ENCODE data around the gene DEFB132. TPM values are rescaled to one million over a fixed set of nuclear protein-coding genes. Genes with fewer than 3 reads are reported as not detected.
A peak's percentile ranks its signal among the peaks of the same experiment; 100 is the strongest.

Gene DEFB132
- total and polyA plus RNA-seq, 9 of the 15 experiments (the other 6 are each of a cell fraction or from before 2014, with no cell fraction given), result not detected

- TF ChIP-seq ZNF76 (CRISPR knock-in tag; IDR thresholded peaks at IDR 0.05; ENCODE audit: borderline replicate concordance) (no peak), ZNF699 (CRISPR knock-in tag; IDR thresholded peaks at IDR 0.05; ENCODE audit: insufficient replicate concordance) (no peak), FOXJ3 (CRISPR knock-in tag; IDR thresholded peaks at IDR 0.05) (no peak), XRCC5 (IDR thresholded peaks at IDR 0.05; ENCODE audit: low read depth, low read length) (no peak), SRSF3 (IDR thresholded peaks at IDR 0.05; ENCODE audit: insufficient read depth, low read length) (no peak), GTF2F1 (IDR thresholded peaks at IDR 0.05; ENCODE audit: low read depth, low read length) (no peak), PRPF4 (IDR thresholded peaks at IDR 0.05; ENCODE audit: insufficient read depth, low read depth, low read length, poor library complexity, severe bottlenecking) (no peak), MBD1 (CRISPR knock-in tag; IDR thresholded peaks at IDR 0.05) (no peak), SAP30 (IDR thresholded peaks at IDR 0.05; ENCODE audit: borderline replicate concordance, insufficient read depth, low read depth, low read length, poor library complexity, severe bottlenecking) (peak; percentile 70), CHAMP1 (IDR thresholded peaks at IDR 0.05) (no peak), ZFP36 (IDR thresholded peaks at IDR 0.05; ENCODE audit: low read depth, low read length, partially characterized antibody) (no peak), USF1 (CRISPR knock-in tag; IDR thresholded peaks at IDR 0.05) (no peak), CREM (IDR thresholded peaks at IDR 0.05; ENCODE audit: low read depth) (peak; percentile 50; the same call in 1 of the 2 replicates), RAD51 (IDR thresholded peaks at IDR 0.05; ENCODE audit: borderline replicate concordance, low read depth) (no peak), LCOR (CRISPR knock-in tag; IDR thresholded peaks at IDR 0.05) (peak; percentile 78), NFXL1 (CRISPR knock-in tag; IDR thresholded peaks at IDR 0.05) (no peak), CBX2 (IDR thresholded peaks at IDR 0.05; ENCODE audit: insufficient read depth, low read length, poor library complexity, severe bottlenecking) (no peak), SMC3 (conservative IDR thresholded peaks at IDR 0.05; ENCODE audit: insufficient read depth, low read depth, low read length) (no peak), KAT7 (CRISPR knock-in tag; IDR thresholded peaks at IDR 0.05; ENCODE audit: borderline replicate concordance) (0 out of 2 replicates have a peak, but pooled peaks have one; percentile 71), HINFP (tag; conservative IDR thresholded peaks at IDR 0.05; ENCODE audit: low read depth) (no peak)
Observed at GRCh38 chr20:290084-290831, 32.7 kb downstream of the DEFB132 start, which contains the start of gene C20orf96 (continued).
